Measurements from ENCODE around the gene NCKIPSD.

NCKIPSD gene

GRCh38 chr3:48635222-48636021 is 50.3 kb downstream of the NCKIPSD start, which contains the start of gene SLC26A6:
Gene SLC26A6 (minus strand): TSS chr3:48635461. CDS start chr3:48635393, 68 bp downstream.
- TF ChIP-seq CTCF (IDR thresholded peaks at IDR 0.05; ENCODE audit: borderline replicate concordance, insufficient read depth, low read depth, low read length): peak; percentile 81
- peak within 1 kb of the TSS; percentile 83 for H3K4me3 ChIP-seq (ENCODE audit: low read depth, low read length)

GRCh38 chr3:48634661-48635221 is 51.0 kb downstream of the NCKIPSD start:
- no peak for TF ChIP-seq CTCF (IDR thresholded peaks at IDR 0.05; ENCODE audit: borderline replicate concordance, insufficient read depth, low read depth, low read length)
- peak overlapping the region; percentile 83 for H3K4me3 ChIP-seq (ENCODE audit: low read depth, low read length)

GRCh38 chr3:48633743-48634142 is 52.0 kb downstream of the NCKIPSD start:
- H3K4me3 ChIP-seq (ENCODE audit: low read depth, low read length): no peak overlapping the region
- no peak for TF ChIP-seq CTCF (IDR thresholded peaks at IDR 0.05; ENCODE audit: borderline replicate concordance, insufficient read depth, low read depth, low read length)

- no peak for TF ChIP-seq CTCF (IDR thresholded peaks at IDR 0.05; ENCODE audit: borderline replicate concordance, insufficient read depth, low read depth, low read length)
- H3K4me3 ChIP-seq (ENCODE audit: low read depth, low read length): no peak overlapping the region
These were observed 52.5 kb downstream of the NCKIPSD start for GRCh38 chr3:48633256-48633655.

- no peak for TF ChIP-seq CTCF (IDR thresholded peaks at IDR 0.05; ENCODE audit: borderline replicate concordance, insufficient read depth, low read depth, low read length)
- H3K4me3 ChIP-seq (ENCODE audit: low read depth, low read length): no peak overlapping the region
These were observed 53.9 kb downstream of the NCKIPSD start for GRCh38 chr3:48631516-48632448.

- TF ChIP-seq CTCF (IDR thresholded peaks at IDR 0.05; ENCODE audit: borderline replicate concordance, insufficient read depth, low read depth, low read length): no peak
These were observed 54.9 kb downstream of the NCKIPSD start for GRCh38 chr3:48630833-48631232.

More at GRCh38 chr3:48630833-48631232, 54.9 kb downstream of the NCKIPSD start:
- no peak overlapping the region for H3K4me3 ChIP-seq (ENCODE audit: low read depth, low read length)

Data from GM12875 (cell line).